Urothelium cell line (cell line): ENCODE results near the gene UBAP2L.
"Not testable (repeated sequence)": the region's sequence is repeated elsewhere in the genome, so short reads cannot be mapped to it uniquely, and the experiment has no call there.

ENCODE experiments used
- DNase-seq: peaks from one replicate; pipeline ENCODE4 v3.0.0; 2011; ENCODE audit warnings: low spot score, mixed read lengths
- FAIRE-seq: peaks from 2 replicates; lab custom pipeline; 2011; peaks lifted over from hg19 to GRCh38; lab: Jason Lieb, UNC

Gene UBAP2L

DNA sequence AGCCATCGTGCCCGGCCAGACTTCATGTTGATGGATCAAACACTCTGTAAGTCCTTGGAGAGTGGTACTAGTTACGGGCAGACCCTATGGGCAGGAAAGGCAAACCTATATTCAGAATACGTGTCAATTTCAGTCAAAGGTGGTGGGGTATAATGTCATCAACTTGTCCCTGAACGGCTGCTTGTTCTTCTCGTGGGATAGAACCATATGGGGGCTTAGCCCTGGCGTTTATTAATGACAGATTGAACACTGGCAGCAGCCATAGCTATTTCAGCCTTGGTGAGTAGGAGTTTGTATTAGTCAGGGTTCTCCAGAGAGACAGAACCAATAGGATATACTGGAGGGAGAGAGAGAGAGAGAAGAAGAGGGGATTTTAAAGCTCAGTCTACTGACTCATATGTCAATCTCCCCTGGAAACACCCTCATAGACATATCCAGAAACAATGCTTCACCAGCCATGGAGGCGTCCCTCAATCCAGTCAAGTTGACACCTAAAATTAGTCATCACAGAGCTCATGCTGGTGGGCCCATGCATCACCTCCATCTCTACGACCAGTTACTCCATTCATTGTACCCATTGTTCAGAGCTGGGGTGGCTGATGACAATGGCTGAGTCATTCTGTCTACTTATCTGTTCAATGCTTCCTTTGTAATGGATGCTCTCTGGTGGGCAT is 84.0 kb downstream of the UBAP2L start:
- FAIRE-seq (no peak), DNase-seq (peak; percentile 52)

- FAIRE-seq, result no peak
- peak; percentile 52 for DNase-seq
Measured at GRCh38 chr1:154306151-154306550, 85.4 kb downstream of the UBAP2L start.

DNA sequence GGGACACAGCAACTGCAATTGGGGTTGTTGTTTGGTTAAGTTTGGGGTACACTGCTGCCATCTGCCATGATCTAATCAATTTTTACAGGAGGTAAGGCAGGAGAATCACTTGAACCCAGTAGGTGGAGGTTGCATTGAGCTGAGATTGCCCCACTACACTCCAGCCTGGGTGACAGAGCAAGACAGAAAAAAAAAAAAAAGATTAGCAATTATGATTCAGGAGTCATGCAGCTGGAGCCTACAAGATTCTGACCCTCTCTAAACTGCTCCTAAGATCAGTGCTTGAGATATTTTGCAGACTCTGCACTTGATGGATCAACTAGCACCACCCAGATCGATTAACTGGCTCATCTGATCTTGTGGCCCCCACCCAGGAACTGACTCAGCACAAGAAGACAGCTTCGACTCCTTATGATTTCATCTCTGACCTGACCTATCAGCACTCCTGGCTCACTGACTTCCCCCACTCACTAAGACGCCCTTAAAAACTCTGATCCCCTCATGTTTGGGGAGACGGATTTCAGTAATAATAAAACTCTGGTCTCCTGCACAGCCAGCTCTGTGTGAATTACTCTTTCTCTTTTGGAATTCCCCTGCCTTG is 87.0 kb downstream of the UBAP2L start:
- not testable (repeated sequence) for DNase-seq, FAIRE-seq

- not testable (repeated sequence) for DNase-seq, FAIRE-seq
Measured at GRCh38 chr1:154309136-154309535, 88.4 kb downstream of the UBAP2L start.

GRCh38 chr1:154312229-154313065 is 91.7 kb downstream of the UBAP2L start:
- FAIRE-seq, result peak; percentile 23
- not testable (repeated sequence) for DNase-seq

DNA sequence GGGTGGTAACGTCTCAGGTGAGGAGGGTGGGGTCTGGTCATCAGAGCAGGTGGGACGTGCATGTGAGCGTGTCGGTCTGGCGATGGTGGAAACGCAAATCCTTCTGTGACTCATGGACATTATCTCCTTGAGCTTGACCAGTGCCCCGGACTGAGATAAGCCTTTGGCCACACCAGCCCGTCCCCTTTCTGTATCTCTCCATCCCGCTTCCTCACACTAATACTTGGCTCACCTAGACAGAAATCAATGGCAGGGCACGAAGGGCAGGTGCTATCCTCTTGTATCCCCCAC is 92.3 kb downstream of the UBAP2L start:
- FAIRE-seq (no peak), DNase-seq (no peak)

GRCh38 chr1:154314226-154314625 is 93.5 kb downstream of the UBAP2L start:
- DNase-seq, FAIRE-seq: not testable (repeated sequence)

DNA sequence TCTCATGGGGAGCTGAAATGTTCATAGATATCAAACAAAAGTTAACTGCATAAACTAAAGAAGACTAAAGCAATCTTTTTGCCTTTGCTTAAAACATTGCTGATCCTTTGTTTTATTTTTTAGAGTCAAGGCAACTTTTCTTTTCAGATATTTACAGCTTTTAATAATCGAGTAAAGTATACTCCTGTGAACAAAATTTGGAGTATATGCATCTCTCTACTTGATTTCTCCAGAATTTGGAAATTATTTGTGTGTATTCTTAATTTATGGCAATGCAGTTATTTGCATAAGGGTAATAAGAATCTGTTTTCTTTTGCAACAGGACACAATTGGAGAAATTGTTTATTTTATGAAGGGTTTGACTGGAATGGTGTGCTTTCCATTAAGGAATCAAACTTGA is 95.9 kb downstream of the UBAP2L start:
- no peak for FAIRE-seq
- DNase-seq, result no peak

DNA sequence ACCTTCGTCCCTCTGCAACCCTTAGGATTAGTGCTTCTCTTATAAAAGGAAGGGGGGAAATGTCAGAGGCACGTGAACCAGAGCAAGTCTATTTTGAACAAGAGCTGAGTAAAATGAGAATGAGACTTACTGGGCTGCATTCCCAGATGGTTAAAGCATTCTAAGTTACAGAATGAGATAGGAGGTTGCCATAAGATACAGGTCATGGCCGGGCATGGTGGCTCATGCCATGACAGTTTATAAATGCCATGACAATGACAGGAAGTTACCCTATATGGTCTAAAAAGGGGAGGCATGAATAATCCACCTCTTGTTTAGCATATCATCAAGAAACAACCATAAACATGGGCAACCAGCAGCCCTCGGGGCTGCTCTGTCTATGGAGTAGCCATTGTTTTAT is 97.6 kb downstream of the UBAP2L start:
- DNase-seq (no peak), FAIRE-seq (no peak)
